ENCODE measurements around the gene NLGN3.

GRCh38 chrX:71191248-71191647 is 46.6 kb downstream of the NLGN3 start:
- TF ChIP-seq CTCF (IDR thresholded peaks at IDR 0.05) (no peak), POLR2A (IDR thresholded peaks at IDR 0.05) (no peak)

Measured in tibial nerve (tissue), 3 donors.